CD14-positive monocyte (primary cell): ENCODE data around the gene PDGFD. TPM values are rescaled to one million over a fixed set of nuclear protein-coding genes. Genes with fewer than 3 reads are reported as not detected.

ENCODE experiments used
- DNase-seq, 3 donors: peaks; one replicate each; pipeline ENCODE4 v3.0.0-alpha.2; 2011 to 2022
- H2AFZ ChIP-seq: 2 replicates; pipeline ENCODE4 v1.6.0; 2012; ENCODE audit warnings: mild to moderate bottlenecking, low read depth, low read length, inconsistent platforms; ENCODE audit not compliant: insufficient read depth, poor library complexity, severe bottlenecking
- H3K27ac ChIP-seq, 2 donors: 1 replicate in 1 of 2; 2 replicates in 1 of 2; pipeline ENCODE4 v1.5.1; 2012 to 2013; ENCODE audit warnings: low read length in 2 of 2, control low read depth in 1 of 2, inconsistent platforms in 1 of 2, low read depth in 1 of 2, mild to moderate bottlenecking in 1 of 2
- H3K27me3 ChIP-seq, 2 donors: one replicate each; pipeline versions ENCODE4 v1.6.0 to v1.6.1; 2011 to 2013; ENCODE audit warnings: low read length in 2 of 2; ENCODE audit not compliant: control insufficient read depth in 2 of 2, insufficient read depth in 2 of 2
- H3K36me3 ChIP-seq, 2 donors: replicated peaks in 1 of 2; 1 replicate in 1 of 2; 2 replicates in 1 of 2; pipeline versions ENCODE4 v1.5.1 to v1.6.1; 2012 to 2013; ENCODE audit warnings: low read length in 2 of 2, control low read depth in 1 of 2, inconsistent platforms in 1 of 2, mild to moderate bottlenecking in 1 of 2; ENCODE audit not compliant: insufficient read depth in 2 of 2, control insufficient read depth in 1 of 2
- H3K4me1 ChIP-seq, 2 donors: 1 replicate in 1 of 2; 2 replicates in 1 of 2; pipeline versions ENCODE4 v1.5.1 to v1.6.1; 2012 to 2013; ENCODE audit warnings: low read length in 2 of 2, control low read depth in 1 of 2, inconsistent platforms in 1 of 2, mild to moderate bottlenecking in 1 of 2, moderate library complexity in 1 of 2; ENCODE audit not compliant: insufficient read depth in 2 of 2, control insufficient read depth in 1 of 2
- H3K4me2 ChIP-seq: replicated peaks from 2 replicates; pipeline ENCODE3; 2012; ENCODE audit warnings: low read length, moderate library complexity, mild to moderate bottlenecking; ENCODE audit not compliant: poor library complexity, severe bottlenecking; ENCODE audit errors: extremely low read depth
- H3K4me3 ChIP-seq, 3 experiments: fragments of 200-600 bp in 1 of 3; sonication (generic) in 1 of 3; replicated peaks in 1 of 3; 1 replicate in 2 of 3; 2 replicates in 1 of 3; pipeline ENCODE4 v1.5.1; 2011 to 2013; ENCODE audit warnings: low read length in 3 of 3, mild to moderate bottlenecking in 3 of 3, control low read depth in 2 of 3, low read depth in 2 of 3, inconsistent platforms in 1 of 3, moderate library complexity in 1 of 3
- H3K79me2 ChIP-seq: 2 replicates; pipeline ENCODE4 v1.6.0; 2012; ENCODE audit warnings: mild to moderate bottlenecking, control low read depth, inconsistent platforms, low read length, moderate library complexity; ENCODE audit not compliant: insufficient read depth
- H3K9ac ChIP-seq: 2 replicates; pipeline ENCODE4 v1.6.0; 2017; ENCODE audit warnings: low read length, mild to moderate bottlenecking; ENCODE audit not compliant: insufficient read depth, poor library complexity, severe bottlenecking
- H3K9me3 ChIP-seq, 2 donors: replicated peaks in 1 of 2; 1 replicate in 1 of 2; 2 replicates in 1 of 2; pipeline versions ENCODE4 v1.5.1 to v1.6.1; 2012 to 2013; ENCODE audit warnings: low read length in 2 of 2, control low read depth in 1 of 2; ENCODE audit not compliant: control insufficient read depth in 1 of 2, insufficient read depth in 1 of 2
- H4K20me1 ChIP-seq: 2 replicates; pipeline ENCODE4 v1.6.0; 2012; ENCODE audit warnings: mild to moderate bottlenecking, low read length, control low read depth, moderate library complexity; ENCODE audit not compliant: insufficient read depth
- H3K27ac Mint-ChIP-seq, 7 donors: one replicate each; pipeline ENCODE4 v1.8.0; 2020; ENCODE audit warnings: mild to moderate bottlenecking in 7 of 7, mixed read lengths in 7 of 7, moderate library complexity in 6 of 7, inconsistent platforms in 2 of 7
- H3K27me3 Mint-ChIP-seq, 3 donors: one replicate each; pipeline ENCODE4 v1.8.0; 2021 to 2022; ENCODE audit warnings: low read depth in 3 of 3, mild to moderate bottlenecking in 3 of 3, mixed read lengths in 3 of 3, moderate library complexity in 3 of 3, inconsistent platforms in 1 of 3
- H3K36me3 Mint-ChIP-seq, 2 donors: one replicate each; pipeline ENCODE4 v1.8.0; 2020; ENCODE audit warnings: mixed read lengths in 2 of 2, inconsistent platforms in 1 of 2, mild to moderate bottlenecking in 1 of 2
- H3K4me1 Mint-ChIP-seq: one replicate; pipeline ENCODE4 v1.8.0; 2020; ENCODE audit warnings: mild to moderate bottlenecking, mixed read lengths
- H3K4me3 Mint-ChIP-seq, 2 donors: one replicate each; pipeline ENCODE4 v1.8.0; 2020; ENCODE audit warnings: mild to moderate bottlenecking in 2 of 2, mixed read lengths in 2 of 2, moderate library complexity in 1 of 2
- H3K9me3 Mint-ChIP-seq, 7 donors: one replicate each; pipeline ENCODE4 v1.8.0; 2020 to 2022; ENCODE audit warnings: mixed read lengths in 7 of 7, mild to moderate bottlenecking in 6 of 7, moderate library complexity in 6 of 7, inconsistent platforms in 2 of 7
- CTCF ChIP-seq: fragments of 200-600 bp; IDR thresholded peaks from one replicate; pipeline ENCODE4 v1.8.0; 2022; ENCODE audit warnings: antibody characterized with exemption, mild to moderate bottlenecking
- WGBS: methylation state at CpG from one replicate; pipeline ENCODE4 v1.1.5; 2013; ENCODE audit warnings: missing lambda C conversion rate; ENCODE audit not compliant: insufficient coverage; 5-methylcytosine and 5-hydroxymethylcytosine counted together
- intact Hi-C, 2 donors: fragments of 100-400 bp; cut with micrococcal nuclease; formaldehyde crosslinking; loops; one replicate each; pipeline versions ENCODE4 v1.15.0 to v1.15.1; 2023
- polyA plus RNA-seq, 3 donors: library from polyadenylated mRNA; depleted of rRNA in 1 of 3; unstranded in 2 of 3; stranded (reverse) in 1 of 3; fragments of 300-500 nt in 2 of 3; fragments of >200 nt in 1 of 3; fragmentation: Illumina TruSeq in 2 of 3; gene quantifications; 1 replicate in 2 of 3; 2 replicates in 1 of 3; pipeline ENCODE4 v1.2.3, GENCODE V29; 2012 to 2021

The PDGFD gene
- polyA plus RNA-seq, 3 donors = 0.05 to 0.15 TPM; not detected in 1

GRCh38 chr11:104086621-104087020 is 77.3 kb downstream of the PDGFD start:
- Mint-ChIP-seq H3K27ac (no peak overlapping the region), H3K4me3 (no peak overlapping the region), H3K4me1 (no peaks in the 10 kb centered on the region), H3K9me3 (no peaks in the 10 kb centered on the region), H3K27me3 (no peaks in the 10 kb centered on the region), H3K36me3 (no peaks in the 10 kb centered on the region)
- Histone ChIP-seq H3K4me2 (no peak overlapping the region), H3K36me3 (no peaks in the 10 kb centered on the region), H3K79me2 (no peaks in the 10 kb centered on the region), H3K9me3 (no peaks in the 10 kb centered on the region), H3K4me3 (no peak overlapping the region), H2AFZ (no peak overlapping the region), H4K20me1 (no peaks in the 10 kb centered on the region), H3K27ac (no peak overlapping the region), H3K4me1 (no peaks in the 10 kb centered on the region), H3K27me3 (no peaks in the 10 kb centered on the region), H3K9ac (no peak overlapping the region)
- TF ChIP-seq CTCF = no peak
- no peak for DNase-seq
- WGBS = no CpG with 5 or more reads among the region's 5 CpGs
- intact Hi-C loops = no loop called here

- Histone ChIP-seq H2AFZ (no peak overlapping the region), H3K4me2 (no peak overlapping the region), H3K4me3 (no peak overlapping the region), H3K27me3 (no peaks in the 10 kb centered on the region), H3K4me1 (peaks cover 30 to 34% of the 10 kb centered on the region in 2 donors), H3K9ac (no peak overlapping the region), H3K36me3 (no peaks in the 10 kb centered on the region), H4K20me1 (no peaks in the 10 kb centered on the region), H3K79me2 (no peaks in the 10 kb centered on the region), H3K9me3 (no peaks in the 10 kb centered on the region), H3K27ac (no peak overlapping the region)
- Mint-ChIP-seq H3K9me3 (peaks cover 0 to 5% (median 0%) of the 10 kb centered on the region in 7 donors), H3K27ac (no peak overlapping the region), H3K36me3 (no peaks in the 10 kb centered on the region), H3K4me3 (no peak overlapping the region), H3K27me3 (peaks cover 0 to 2% (median 2%) of the 10 kb centered on the region in 3 donors), H3K4me1 (peaks cover 30% of the 10 kb centered on the region)
- no peak for DNase-seq
- TF ChIP-seq CTCF = no peak
- intact Hi-C loops = no loop called here
Observed at GRCh38 chr11:104078995-104079394, 85.0 kb downstream of the PDGFD start.
